Measurements from ENCODE around the gene CELF2.

CELF2 gene

GRCh38 chr10:11227103-11227502 lies 209.4 kb downstream of the CELF2 start:
- no peak for DNase-seq (ENCODE audit: low read depth)

- DNase-seq (ENCODE audit: low read depth): no peak
Measured at GRCh38 chr10:11229893-11230292, 212.2 kb downstream of the CELF2 start.

GRCh38 chr10:11230498-11231167 lies 213.0 kb downstream of the CELF2 start:
- DNase-seq (ENCODE audit: low read depth): no peak

GRCh38 chr10:11231285-11231684 lies 213.6 kb downstream of the CELF2 start:
- no peak for DNase-seq (ENCODE audit: low read depth)

GRCh38 chr10:11232222-11232961 lies 214.7 kb downstream of the CELF2 start:
- no peak for DNase-seq (ENCODE audit: low read depth)

- no peak for DNase-seq (ENCODE audit: low read depth)
Measured at GRCh38 chr10:11234857-11235531, 217.3 kb downstream of the CELF2 start.

- DNase-seq (ENCODE audit: low read depth): no peak
Measured at GRCh38 chr10:11235771-11236170, 218.1 kb downstream of the CELF2 start.

GRCh38 chr10:11236234-11236633 lies 218.6 kb downstream of the CELF2 start:
- DNase-seq (ENCODE audit: low read depth): no peak

- peak; percentile 34 for DNase-seq (ENCODE audit: low read depth)
Measured at GRCh38 chr10:11237571-11237970, 219.9 kb downstream of the CELF2 start.

- DNase-seq (ENCODE audit: low read depth): no peak
Measured at GRCh38 chr10:11238893-11239292, 221.2 kb downstream of the CELF2 start.

GRCh38 chr10:11240641-11241040 lies 223.0 kb downstream of the CELF2 start:
- DNase-seq (ENCODE audit: low read depth): no peak

GRCh38 chr10:11242443-11243387 lies 225.0 kb downstream of the CELF2 start:
- no peak for DNase-seq (ENCODE audit: low read depth)

GRCh38 chr10:11243425-11244222 lies 226.0 kb downstream of the CELF2 start:
- DNase-seq (ENCODE audit: low read depth): no peak

- DNase-seq (ENCODE audit: low read depth): no peak
Measured at GRCh38 chr10:11245095-11245479, 227.4 kb downstream of the CELF2 start.

- DNase-seq (ENCODE audit: low read depth): no peak
Measured at GRCh38 chr10:11245510-11245909, 227.8 kb downstream of the CELF2 start.

GRCh38 chr10:11245981-11246590 lies 228.4 kb downstream of the CELF2 start:
- no peak for DNase-seq (ENCODE audit: low read depth)

- DNase-seq (ENCODE audit: low read depth): no peak
Measured at GRCh38 chr10:11246752-11247467, 229.2 kb downstream of the CELF2 start.

- no peak for DNase-seq (ENCODE audit: low read depth)
Measured at GRCh38 chr10:11249152-11249807, 231.6 kb downstream of the CELF2 start.

GRCh38 chr10:11249808-11250195 lies 232.1 kb downstream of the CELF2 start:
- no peak for DNase-seq (ENCODE audit: low read depth)

- no peak for DNase-seq (ENCODE audit: low read depth)
Measured at GRCh38 chr10:11250304-11250703, 232.6 kb downstream of the CELF2 start.

Data from activated T-cell treated with anti-CD3 and anti-CD28 coated beads for 48 hours (primary cell).